ENCODE data around the gene INPP5K. TPM values are rescaled to one million over a fixed set of nuclear protein-coding genes. Genes with fewer than 3 reads are reported as not detected.

INPP5K gene
- total RNA-seq, 4 donors from 2014 or later: 62.0 to 89.3 (median 76.1) TPM

DNA sequence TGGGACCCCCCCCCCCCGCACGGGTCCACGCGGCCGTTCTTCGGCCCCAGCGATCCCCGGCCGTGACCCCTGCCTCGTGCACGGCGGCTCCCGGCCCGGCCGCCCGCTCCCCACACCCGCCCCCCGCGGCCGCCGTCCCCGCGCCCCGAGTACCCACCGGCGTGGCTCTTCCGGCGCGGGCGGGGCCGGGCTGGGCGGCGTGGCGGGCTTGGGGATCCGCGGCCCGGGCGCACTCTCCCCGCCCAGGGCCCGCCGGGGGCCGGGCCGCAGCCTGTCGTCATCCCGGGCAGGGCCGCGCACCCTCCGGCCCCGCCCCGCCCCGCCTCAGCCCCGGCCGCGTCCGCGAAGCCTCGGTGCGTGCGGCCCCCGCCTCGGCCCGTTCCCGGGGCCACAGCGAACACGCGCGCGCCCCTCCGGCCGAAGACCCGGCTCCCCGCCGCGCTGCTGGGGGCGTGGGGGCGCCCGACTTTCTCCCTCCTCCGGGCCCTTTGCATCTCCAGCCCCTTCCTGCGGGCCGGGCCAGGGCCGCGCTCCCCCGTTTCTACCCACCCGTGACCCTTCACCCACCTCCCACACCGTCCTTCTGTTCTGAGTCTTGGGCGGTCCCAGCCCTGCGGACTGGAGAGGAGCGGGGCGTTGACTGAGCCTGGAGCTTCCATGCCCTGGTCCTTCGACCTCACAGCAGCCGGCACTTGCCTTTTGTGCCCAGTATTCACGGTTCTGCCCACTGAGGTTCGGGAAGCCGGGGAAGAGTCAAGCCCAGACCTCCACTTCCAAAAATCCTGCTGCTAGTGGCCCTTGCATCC, 24.8 kb downstream of the INPP5K start:
- intact Hi-C loops (cut with DNase I): no loop called here
- Histone ChIP-seq H3K27ac (replicated peaks in 1 of 4) (peak overlapping the region; percentile 96 to 99 (median 97)), H3K4me3 (peak overlapping the region; percentile 70 to 89 (median 79)), H3K36me3 (peaks cover 9 to 26% (median 17%) of the 10 kb centered on the region in 4 donors), H3K9me3 (no peaks in the 10 kb centered on the region), H3K27me3 (no peaks in the 10 kb centered on the region), H3K4me1 (peaks cover 82 to 93% (median 92%) of the 10 kb centered on the region in 4 donors)
- TF ChIP-seq EP300 (IDR thresholded peaks at IDR 0.05) (no peak), POLR2A (IDR thresholded peaks at IDR 0.05; ENCODE audit: low read depth) (no peak), POLR2AphosphoS5 (IDR thresholded peaks at IDR 0.05) (no peak)
- TF ChIP-seq, protein P1, sequence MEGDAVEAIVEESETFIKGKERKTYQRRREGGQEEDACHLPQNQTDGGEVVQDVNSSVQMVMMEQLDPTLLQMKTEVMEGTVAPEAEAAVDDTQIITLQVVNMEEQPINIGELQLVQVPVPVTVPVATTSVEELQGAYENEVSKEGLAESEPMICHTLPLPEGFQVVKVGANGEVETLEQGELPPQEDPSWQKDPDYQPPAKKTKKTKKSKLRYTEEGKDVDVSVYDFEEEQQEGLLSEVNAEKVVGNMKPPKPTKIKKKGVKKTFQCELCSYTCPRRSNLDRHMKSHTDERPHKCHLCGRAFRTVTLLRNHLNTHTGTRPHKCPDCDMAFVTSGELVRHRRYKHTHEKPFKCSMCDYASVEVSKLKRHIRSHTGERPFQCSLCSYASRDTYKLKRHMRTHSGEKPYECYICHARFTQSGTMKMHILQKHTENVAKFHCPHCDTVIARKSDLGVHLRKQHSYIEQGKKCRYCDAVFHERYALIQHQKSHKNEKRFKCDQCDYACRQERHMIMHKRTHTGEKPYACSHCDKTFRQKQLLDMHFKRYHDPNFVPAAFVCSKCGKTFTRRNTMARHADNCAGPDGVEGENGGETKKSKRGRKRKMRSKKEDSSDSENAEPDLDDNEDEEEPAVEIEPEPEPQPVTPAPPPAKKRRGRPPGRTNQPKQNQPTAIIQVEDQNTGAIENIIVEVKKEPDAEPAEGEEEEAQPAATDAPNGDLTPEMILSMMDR (IDR thresholded peaks at IDR 0.05): no peak
- no peak for DNase-seq (ENCODE audit: extremely low spot score)
- 7% methylated on average over 26 of the region's 94 CpGs for WGBS

- H3K4me1 ChIP-seq: peaks cover 78 to 93% (median 91%) of the 10 kb centered on the region in 4 donors
- peaks cover 3 to 18% (median 9%) of the 10 kb centered on the region in 4 donors for H3K36me3 ChIP-seq
- WGBS: 3% methylated on average over 10 of the region's 52 CpGs
- intact Hi-C loops (cut with DNase I): no loop called here
- DNase-seq (ENCODE audit: extremely low spot score): no peak
- peak overlapping the region; percentile 70 to 89 (median 79) for H3K4me3 ChIP-seq
- H3K27ac ChIP-seq (replicated peaks in 1 of 4): peak overlapping the region; percentile 96 to 99 (median 97)
- no peaks in the 10 kb centered on the region for H3K27me3 ChIP-seq
- no peak for TF ChIP-seq EP300 (IDR thresholded peaks at IDR 0.05)
- peak; percentile 67 to 85 for TF ChIP-seq POLR2AphosphoS5 (IDR thresholded peaks at IDR 0.05)
- TF ChIP-seq POLR2A (IDR thresholded peaks at IDR 0.05; ENCODE audit: low read depth): peak; percentile 79
- TF ChIP-seq, protein P1 (IDR thresholded peaks at IDR 0.05): no peak
- H3K9me3 ChIP-seq: no peaks in the 10 kb centered on the region
Observed at GRCh38 chr17:1490643-1491442, 25.6 kb downstream of the INPP5K start.

- Histone ChIP-seq H3K27ac (replicated peaks in 1 of 4) (peak overlapping the region; percentile 96 to 99 (median 97)), H3K4me3 (peak overlapping the region; percentile 83 to 93 (median 87)), H3K27me3 (no peaks in the 10 kb centered on the region), H3K4me1 (peaks cover 73 to 88% (median 86%) of the 10 kb centered on the region in 4 donors), H3K36me3 (peaks cover 0 to 5% (median 5%) of the 10 kb centered on the region in 4 donors), H3K9me3 (no peaks in the 10 kb centered on the region)
- 48% methylated on average over 7 of the region's 7 CpGs for WGBS
- intact Hi-C loops (cut with DNase I): no loop called here
- TF ChIP-seq POLR2A (IDR thresholded peaks at IDR 0.05; ENCODE audit: low read depth) (no peak), POLR2AphosphoS5 (IDR thresholded peaks at IDR 0.05) (no peak), EP300 (IDR thresholded peaks at IDR 0.05) (no peak)
- TF ChIP-seq, protein P1 (IDR thresholded peaks at IDR 0.05): no peak
- DNase-seq (ENCODE audit: extremely low spot score): no peak
Observed at GRCh38 chr17:1488826-1489270, 27.6 kb downstream of the INPP5K start.

DNA sequence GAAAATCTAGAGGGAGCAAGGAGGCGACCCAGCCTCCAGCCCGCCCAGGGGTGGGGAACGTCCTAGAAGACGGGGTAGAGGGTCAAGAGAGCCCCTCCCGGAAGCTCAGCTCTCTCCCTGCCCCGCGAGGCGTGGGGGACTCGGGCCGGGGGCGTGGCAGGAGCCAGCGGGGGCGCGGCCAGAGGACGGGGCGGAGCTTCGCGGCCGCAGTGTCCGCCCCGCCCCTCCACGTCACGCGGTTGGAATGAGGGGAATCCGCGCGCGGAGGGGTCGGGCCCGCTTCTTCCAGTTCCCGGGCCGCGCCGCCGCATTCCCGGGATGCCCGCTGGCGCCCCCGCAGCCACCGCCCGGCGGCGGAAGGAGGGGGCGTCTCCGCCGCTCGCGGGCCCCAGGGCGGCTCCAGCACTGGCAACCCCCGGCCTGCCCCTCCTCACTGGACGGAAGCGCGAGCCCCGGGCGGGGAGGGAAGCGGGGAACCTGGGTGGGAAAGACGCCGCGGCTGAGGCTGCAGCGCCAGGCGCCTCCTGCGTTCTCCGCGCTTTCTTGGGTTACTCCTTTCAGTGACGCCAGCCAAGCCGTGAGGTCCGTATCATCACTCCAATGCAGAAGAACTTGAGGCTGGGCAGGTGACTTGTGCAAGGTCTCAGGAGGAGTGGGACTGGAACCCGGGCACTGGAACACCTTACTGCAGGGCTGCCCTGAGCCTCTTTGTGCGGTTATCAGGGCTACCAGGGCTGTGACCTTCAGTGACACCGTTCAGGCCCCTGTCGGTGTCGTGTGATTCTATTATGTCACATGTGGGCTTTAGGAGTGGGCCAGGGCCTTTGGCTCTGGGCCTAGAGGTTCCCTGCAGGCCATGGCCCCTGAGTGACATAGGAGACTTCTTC, 28.2 kb downstream of the INPP5K start:
- H3K27ac ChIP-seq (replicated peaks in 1 of 4): peak overlapping the region; percentile 96 to 99 (median 97)
- no peaks in the 10 kb centered on the region for H3K9me3 ChIP-seq
- no peak for DNase-seq (ENCODE audit: extremely low spot score)
- 33% methylated on average over 3 of the region's 72 CpGs for WGBS
- TF ChIP-seq, protein P1 (IDR thresholded peaks at IDR 0.05): peak; percentile 14 to 24 (median 24)
- peak in 1 of 2 donors; percentile 83 for TF ChIP-seq POLR2AphosphoS5 (IDR thresholded peaks at IDR 0.05)
- TF ChIP-seq POLR2A (IDR thresholded peaks at IDR 0.05; ENCODE audit: low read depth): peak; percentile 8
- no peak for TF ChIP-seq EP300 (IDR thresholded peaks at IDR 0.05)
- no peaks in the 10 kb centered on the region for H3K27me3 ChIP-seq
- intact Hi-C loops (cut with DNase I): no loop called here
- peaks cover 73 to 88% (median 86%) of the 10 kb centered on the region in 4 donors for H3K4me1 ChIP-seq
- peak overlapping the region; percentile 83 to 93 (median 87) for H3K4me3 ChIP-seq
- H3K36me3 ChIP-seq: peaks cover 6 to 12% (median 11%) of the 10 kb centered on the region in 4 donors
